Activated T-helper 1 cell treated with anti-CD3 and anti-CD28 coated beads, Interleukin-12 subunit alpha, Interleukin-12 subunit beta, Interleukin-2, Interleukin-4 antibody, amounts not matched to agents 30 ng/mL and 10 ng/mL and 1 ng/mL, durations not matched to agents 14 hours and 24 hours and 36 hours (primary cell): ENCODE data around the gene FKBP1B. TPM values are rescaled to one million over a fixed set of nuclear protein-coding genes. Genes with fewer than 3 reads are reported as not detected.

Experiments
- DNase-seq: peaks from one replicate; pipeline ENCODE4 v3.0.0; 2021; ENCODE audit warnings: low spot score
- H3K27ac Mint-ChIP-seq: one replicate; pipeline ENCODE4 v1.8.0; 2021; ENCODE audit warnings: mild to moderate bottlenecking, mixed read lengths
- H3K27me3 Mint-ChIP-seq: one replicate; pipeline ENCODE4 v1.8.0; 2022; ENCODE audit warnings: mild to moderate bottlenecking, moderate library complexity, mixed read lengths; ENCODE audit not compliant: insufficient read depth
- H3K36me3 Mint-ChIP-seq: one replicate; pipeline ENCODE4 v1.8.0; 2021; ENCODE audit warnings: low read depth, mixed read lengths
- H3K4me1 Mint-ChIP-seq: one replicate; pipeline ENCODE4 v1.8.0; 2021; ENCODE audit warnings: low read depth, mixed read lengths
- H3K4me3 Mint-ChIP-seq: one replicate; pipeline ENCODE4 v1.8.0; 2021; ENCODE audit warnings: mild to moderate bottlenecking, moderate library complexity, mixed read lengths
- H3K9me3 Mint-ChIP-seq: one replicate; pipeline ENCODE4 v1.8.0; 2021; ENCODE audit warnings: mixed read lengths
- intact Hi-C: fragments of 100-400 bp; cut with micrococcal nuclease; formaldehyde crosslinking; loops from one replicate; pipeline ENCODE4 v1.15.1; 2024
- total RNA-seq: library from RNA; stranded (reverse); gene quantifications from 2 replicates; pipeline ENCODE4 v1.2.3, GENCODE V29; 2022

FKBP1B gene
- total RNA-seq, 1 donor from 2014 or later, result 0.47 TPM

GRCh38 chr2:24016853-24017703 lies 32.5 kb upstream of the FKBP1B start:
- Mint-ChIP-seq H3K9me3 (no peaks in the 10 kb centered on the region), H3K27ac (no peak overlapping the region), H3K4me3 (no peak overlapping the region), H3K36me3 (no peaks in the 10 kb centered on the region), H3K4me1 (no peaks in the 10 kb centered on the region), H3K27me3 (peaks cover 8% of the 10 kb centered on the region)
- intact Hi-C loops, result no loop called here
- DNase-seq, result no peak

- H3K9me3 Mint-ChIP-seq, result no peaks in the 10 kb centered on the region
- H3K4me3 Mint-ChIP-seq, result no peak overlapping the region
- no peak for DNase-seq
- H3K36me3 Mint-ChIP-seq, result no peaks in the 10 kb centered on the region
- H3K4me1 Mint-ChIP-seq, result no peaks in the 10 kb centered on the region
- H3K27me3 Mint-ChIP-seq, result peaks cover 4% of the 10 kb centered on the region
- no peak overlapping the region for H3K27ac Mint-ChIP-seq
- intact Hi-C loops, result no loop called here
These were observed 31.8 kb upstream of the FKBP1B start for GRCh38 chr2:24017711-24018110.

- no peak for DNase-seq
- intact Hi-C loops, result no loop called here
- Mint-ChIP-seq H3K27ac (no peak overlapping the region), H3K27me3 (peaks cover 4% of the 10 kb centered on the region), H3K9me3 (no peaks in the 10 kb centered on the region), H3K36me3 (no peaks in the 10 kb centered on the region), H3K4me1 (no peaks in the 10 kb centered on the region), H3K4me3 (no peak overlapping the region)
These were observed 31.3 kb upstream of the FKBP1B start for GRCh38 chr2:24018241-24018640.

GRCh38 chr2:24019729-24020128 lies 29.8 kb upstream of the FKBP1B start:
- Mint-ChIP-seq H3K9me3 (no peaks in the 10 kb centered on the region), H3K36me3 (no peaks in the 10 kb centered on the region), H3K4me3 (no peak overlapping the region), H3K27me3 (no peaks in the 10 kb centered on the region), H3K27ac (no peak overlapping the region), H3K4me1 (no peaks in the 10 kb centered on the region)
- DNase-seq, result no peak
- intact Hi-C loops, result no loop called here

GRCh38 chr2:24020244-24020643 lies 29.3 kb upstream of the FKBP1B start:
- no peaks in the 10 kb centered on the region for H3K9me3 Mint-ChIP-seq
- no peak overlapping the region for H3K27ac Mint-ChIP-seq
- H3K4me3 Mint-ChIP-seq, result no peak overlapping the region
- no peak for DNase-seq
- H3K27me3 Mint-ChIP-seq, result no peaks in the 10 kb centered on the region
- intact Hi-C loops, result no loop called here
- no peaks in the 10 kb centered on the region for H3K36me3 Mint-ChIP-seq
- no peaks in the 10 kb centered on the region for H3K4me1 Mint-ChIP-seq

- H3K4me3 Mint-ChIP-seq, result no peak overlapping the region
- no peaks in the 10 kb centered on the region for H3K27me3 Mint-ChIP-seq
- intact Hi-C loops, result no loop called here
- no peak overlapping the region for H3K27ac Mint-ChIP-seq
- no peaks in the 10 kb centered on the region for H3K36me3 Mint-ChIP-seq
- H3K9me3 Mint-ChIP-seq, result no peaks in the 10 kb centered on the region
- no peaks in the 10 kb centered on the region for H3K4me1 Mint-ChIP-seq
- no peak for DNase-seq
These were observed 28.2 kb upstream of the FKBP1B start for GRCh38 chr2:24021122-24021998.

- H3K27me3 Mint-ChIP-seq, result no peaks in the 10 kb centered on the region
- intact Hi-C loops, result no loop called here
- no peak overlapping the region for H3K4me3 Mint-ChIP-seq
- H3K9me3 Mint-ChIP-seq, result no peaks in the 10 kb centered on the region
- H3K4me1 Mint-ChIP-seq, result no peaks in the 10 kb centered on the region
- no peak for DNase-seq
- H3K36me3 Mint-ChIP-seq, result no peaks in the 10 kb centered on the region
- H3K27ac Mint-ChIP-seq, result no peak overlapping the region
These were observed 27.1 kb upstream of the FKBP1B start for GRCh38 chr2:24022324-24022974.

- H3K4me3 Mint-ChIP-seq, result no peak overlapping the region
- no peak for DNase-seq
- no peak overlapping the region for H3K27ac Mint-ChIP-seq
- no peaks in the 10 kb centered on the region for H3K4me1 Mint-ChIP-seq
- H3K36me3 Mint-ChIP-seq, result no peaks in the 10 kb centered on the region
- H3K27me3 Mint-ChIP-seq, result no peaks in the 10 kb centered on the region
- no peaks in the 10 kb centered on the region for H3K9me3 Mint-ChIP-seq
- intact Hi-C loops, result no loop called here
These were observed 26.5 kb upstream of the FKBP1B start for GRCh38 chr2:24022975-24023575.

GRCh38 chr2:24024018-24024417 lies 25.5 kb upstream of the FKBP1B start:
- peaks cover 2% of the 10 kb centered on the region for H3K36me3 Mint-ChIP-seq
- H3K4me1 Mint-ChIP-seq, result no peaks in the 10 kb centered on the region
- DNase-seq, result no peak
- H3K4me3 Mint-ChIP-seq, result no peak overlapping the region
- intact Hi-C loops, result no loop called here
- no peaks in the 10 kb centered on the region for H3K9me3 Mint-ChIP-seq
- H3K27me3 Mint-ChIP-seq, result no peaks in the 10 kb centered on the region
- H3K27ac Mint-ChIP-seq, result no peak overlapping the region

GRCh38 chr2:24024996-24025663 lies 24.4 kb upstream of the FKBP1B start:
- Mint-ChIP-seq H3K4me3 (no peak overlapping the region), H3K27me3 (no peaks in the 10 kb centered on the region), H3K36me3 (peaks cover 7% of the 10 kb centered on the region), H3K4me1 (no peaks in the 10 kb centered on the region), H3K27ac (no peak overlapping the region), H3K9me3 (no peaks in the 10 kb centered on the region)
- no peak for DNase-seq
- intact Hi-C loops, result no loop called here

GRCh38 chr2:24026233-24026632 lies 23.3 kb upstream of the FKBP1B start:
- Mint-ChIP-seq H3K27me3 (no peaks in the 10 kb centered on the region), H3K9me3 (no peaks in the 10 kb centered on the region), H3K36me3 (peaks cover 14% of the 10 kb centered on the region), H3K27ac (no peak overlapping the region), H3K4me1 (peaks cover 5% of the 10 kb centered on the region), H3K4me3 (no peak overlapping the region)
- intact Hi-C loops, result no loop called here
- DNase-seq, result no peak

- intact Hi-C loops, result no loop called here
- no peak overlapping the region for H3K27ac Mint-ChIP-seq
These were observed 10.6 kb upstream of the FKBP1B start for GRCh38 chr2:24038786-24039499.

More at GRCh38 chr2:24038786-24039499, 10.6 kb upstream of the FKBP1B start:
- Mint-ChIP-seq H3K27me3 (no peaks in the 10 kb centered on the region), H3K9me3 (no peaks in the 10 kb centered on the region), H3K4me1 (peaks cover 11% of the 10 kb centered on the region), H3K4me3 (no peak overlapping the region), H3K36me3 (peaks cover 17% of the 10 kb centered on the region)
- DNase-seq, result no peak
